AG09319 (cell line): ENCODE results near the gene KLHL2.

Experiments
- DNase-seq: peaks from one replicate; pipeline ENCODE4 v3.0.0-alpha.2; 2010; ENCODE audit warnings: low read depth; ENCODE audit errors: extremely low read depth
- TF ChIP-seq, protein P1 (sequence below): IDR thresholded peaks from 2 replicates; pipeline ENCODE4 v1.5.1; 2011; ENCODE audit warnings: low read depth, mild to moderate bottlenecking, inconsistent platforms, low read length, moderate library complexity

The KLHL2 gene

DNA sequence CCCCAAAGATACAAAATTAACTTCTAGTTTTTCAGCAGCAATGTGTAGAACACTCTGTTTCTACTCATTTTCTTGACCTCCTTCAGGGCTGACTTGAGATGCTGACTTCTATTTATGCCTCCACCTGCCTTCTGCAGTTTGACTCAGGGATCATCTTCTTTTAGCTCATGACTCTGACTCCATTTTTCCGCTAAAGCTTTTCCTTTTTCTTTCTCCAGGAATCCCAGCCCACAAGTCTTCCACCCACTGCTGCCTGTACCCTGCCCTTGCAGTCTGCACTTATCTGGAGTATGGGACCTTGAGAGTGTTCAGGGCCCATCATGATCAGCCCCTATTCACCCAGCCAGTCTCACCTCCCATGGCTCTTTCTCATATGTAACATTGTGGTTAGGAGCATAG, 14.9 kb upstream of the KLHL2 start:
- DNase-seq = no peak
- TF ChIP-seq, protein P1, sequence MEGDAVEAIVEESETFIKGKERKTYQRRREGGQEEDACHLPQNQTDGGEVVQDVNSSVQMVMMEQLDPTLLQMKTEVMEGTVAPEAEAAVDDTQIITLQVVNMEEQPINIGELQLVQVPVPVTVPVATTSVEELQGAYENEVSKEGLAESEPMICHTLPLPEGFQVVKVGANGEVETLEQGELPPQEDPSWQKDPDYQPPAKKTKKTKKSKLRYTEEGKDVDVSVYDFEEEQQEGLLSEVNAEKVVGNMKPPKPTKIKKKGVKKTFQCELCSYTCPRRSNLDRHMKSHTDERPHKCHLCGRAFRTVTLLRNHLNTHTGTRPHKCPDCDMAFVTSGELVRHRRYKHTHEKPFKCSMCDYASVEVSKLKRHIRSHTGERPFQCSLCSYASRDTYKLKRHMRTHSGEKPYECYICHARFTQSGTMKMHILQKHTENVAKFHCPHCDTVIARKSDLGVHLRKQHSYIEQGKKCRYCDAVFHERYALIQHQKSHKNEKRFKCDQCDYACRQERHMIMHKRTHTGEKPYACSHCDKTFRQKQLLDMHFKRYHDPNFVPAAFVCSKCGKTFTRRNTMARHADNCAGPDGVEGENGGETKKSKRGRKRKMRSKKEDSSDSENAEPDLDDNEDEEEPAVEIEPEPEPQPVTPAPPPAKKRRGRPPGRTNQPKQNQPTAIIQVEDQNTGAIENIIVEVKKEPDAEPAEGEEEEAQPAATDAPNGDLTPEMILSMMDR = no peak

DNA sequence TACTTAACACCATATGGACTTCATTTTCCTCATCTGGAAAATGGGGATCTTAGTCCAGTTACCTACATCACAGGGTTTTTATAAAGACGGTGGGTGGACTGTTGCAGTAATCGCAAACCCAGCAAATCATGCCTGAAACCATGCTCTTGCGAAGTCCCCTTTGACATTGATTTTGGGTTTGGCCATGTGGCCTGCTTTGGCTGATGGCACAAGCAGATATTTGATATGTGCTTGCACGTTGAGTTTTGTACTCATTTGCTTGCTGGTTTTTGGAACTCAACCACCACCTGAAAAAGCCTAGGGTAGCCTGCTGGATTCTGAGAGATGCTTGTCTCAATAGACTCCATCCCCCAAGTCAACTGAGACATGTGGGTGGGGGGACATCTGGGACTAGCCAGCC, 14.4 kb upstream of the KLHL2 start:
- TF ChIP-seq, protein P1 = no peak
- no peak for DNase-seq

DNA sequence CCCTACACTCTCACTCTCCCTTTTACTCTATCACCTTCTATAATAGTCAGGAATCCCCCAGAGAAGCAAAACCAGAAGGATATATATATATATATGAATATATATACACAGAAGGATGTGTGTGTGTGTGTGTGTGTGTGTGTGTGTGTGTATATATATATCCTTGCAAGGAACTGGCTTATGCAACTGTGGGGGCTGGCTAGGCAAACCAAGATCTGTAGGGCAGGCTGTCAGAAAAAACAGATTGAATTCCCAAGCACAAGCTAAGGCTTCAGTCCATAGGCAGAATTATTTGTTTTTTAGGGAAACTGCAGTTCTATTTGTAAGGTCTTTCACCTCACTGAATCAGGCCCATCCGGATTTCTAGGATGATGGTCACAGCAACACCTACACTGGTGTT, 13.0 kb upstream of the KLHL2 start:
- no peak for DNase-seq
- TF ChIP-seq, protein P1 = no peak

DNA sequence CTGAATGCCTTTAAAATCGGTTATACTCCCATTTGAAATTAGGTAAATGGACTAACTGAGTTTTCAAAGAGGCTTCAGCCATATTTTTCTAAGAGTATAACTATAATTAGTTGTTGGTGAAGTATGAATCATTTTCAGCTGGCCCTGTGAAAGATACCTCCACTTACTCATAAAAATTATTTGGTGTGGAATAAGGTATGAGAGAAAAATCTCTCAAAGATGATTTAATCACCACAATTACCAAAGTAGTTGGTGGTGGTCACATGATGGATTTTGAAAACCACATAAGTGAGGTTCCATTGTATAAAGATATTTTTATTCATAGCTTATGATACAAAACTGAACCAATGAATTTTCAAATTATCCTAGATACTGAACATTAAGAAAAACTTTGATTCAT, 9.0 kb upstream of the KLHL2 start:
- DNase-seq = no peak

DNA sequence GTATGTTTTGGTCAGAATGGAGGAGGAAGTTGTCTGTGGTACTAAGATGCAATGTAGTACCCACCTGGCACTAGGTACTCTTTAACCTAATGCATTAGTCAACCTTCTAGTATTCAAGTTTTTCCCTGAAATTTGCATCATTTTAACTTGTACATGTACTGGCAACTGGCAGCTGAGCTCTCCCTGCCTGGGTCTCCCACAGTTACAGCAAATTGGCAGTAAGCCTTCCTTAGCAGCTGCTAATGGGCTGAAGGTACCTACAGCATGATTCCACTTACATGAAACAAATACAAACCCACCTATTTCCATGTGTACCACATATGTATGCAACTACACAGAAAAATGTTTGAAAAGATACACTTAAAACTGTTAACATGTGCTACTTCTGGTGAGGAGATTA, 8.1 kb upstream of the KLHL2 start:
- TF ChIP-seq, protein P1 = no peak
- no peak for DNase-seq

More for the DNA sequence above, 9.0 kb upstream of the KLHL2 start:
- TF ChIP-seq, protein P1 = no peak

DNA sequence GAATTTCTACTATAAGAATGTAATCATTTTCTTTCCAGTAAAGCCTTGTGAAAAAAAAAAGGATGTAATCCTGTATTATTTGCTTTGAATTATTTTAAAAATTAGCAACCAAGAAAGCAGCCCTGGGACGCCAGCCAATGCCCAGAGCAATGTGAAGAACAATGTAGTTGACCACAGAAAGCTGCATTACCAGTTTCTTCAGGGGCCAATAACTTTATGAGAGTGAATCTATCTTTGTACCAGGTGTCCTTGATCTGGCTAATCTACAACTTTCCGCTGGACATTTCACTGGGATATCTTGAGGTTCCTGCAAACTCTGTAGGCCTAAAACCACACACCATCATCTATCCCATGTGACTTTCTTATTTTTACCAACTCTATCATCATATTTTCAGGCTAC, 7.6 kb upstream of the KLHL2 start:
- no peak for DNase-seq
- TF ChIP-seq, protein P1 = no peak

DNA sequence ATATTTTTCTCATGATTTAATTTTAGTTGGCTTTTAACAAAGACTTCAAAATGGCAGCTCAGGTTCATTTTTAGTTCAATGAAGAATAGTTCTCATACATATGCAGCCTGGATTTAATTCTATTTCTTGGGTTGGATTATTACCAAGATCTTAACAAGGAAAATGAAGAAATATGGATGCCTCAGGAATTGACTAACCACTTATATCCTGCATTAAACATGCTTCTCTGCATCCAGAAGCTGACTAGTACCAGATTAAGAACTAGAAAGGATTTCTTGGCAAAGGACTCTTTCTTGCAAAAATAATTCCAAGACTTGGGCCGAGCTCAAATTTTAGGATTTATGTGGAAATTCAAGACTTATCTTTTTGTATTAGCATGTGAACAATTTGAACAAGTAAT, 5.6 kb upstream of the KLHL2 start:
- TF ChIP-seq, protein P1 = no peak
- peak; percentile 44 for DNase-seq
